Muscle layer of colon (tissue), 2 donors: ENCODE data around the gene CLRN3.

Experiments
- H3K27ac ChIP-seq: one replicate; pipeline ENCODE4 v1.7.0; 2013; ENCODE audit warnings: low read depth, mild to moderate bottlenecking, low read length, moderate library complexity
- H3K27me3 ChIP-seq, 2 donors: one replicate each; pipeline ENCODE4 v1.7.0; 2013; ENCODE audit warnings: low read length in 2 of 2, mild to moderate bottlenecking in 2 of 2; ENCODE audit not compliant: insufficient read depth in 2 of 2, control insufficient read depth in 1 of 2
- H3K36me3 ChIP-seq: one replicate; pipeline ENCODE4 v1.7.0; 2013; ENCODE audit warnings: mild to moderate bottlenecking, low read length; ENCODE audit not compliant: insufficient read depth
- H3K4me1 ChIP-seq: one replicate; pipeline ENCODE4 v1.7.0; 2013; ENCODE audit warnings: mild to moderate bottlenecking, low read length; ENCODE audit not compliant: insufficient read depth
- H3K4me3 ChIP-seq, 2 donors: one replicate each; pipeline ENCODE4 v1.7.0; 2013; ENCODE audit warnings: low read length in 2 of 2, low read depth in 1 of 2, mild to moderate bottlenecking in 1 of 2, moderate library complexity in 1 of 2
- H3K9ac ChIP-seq: one replicate; pipeline ENCODE4 v1.7.0; 2013; ENCODE audit warnings: low read length
- H3K9me3 ChIP-seq: one replicate; pipeline ENCODE4 v1.7.0; 2013; ENCODE audit warnings: mild to moderate bottlenecking, low read length
- donor health status: abdominal sarcoma.
- donor health status: Adenocarcinoma of cecum.

Gene CLRN3

DNA sequence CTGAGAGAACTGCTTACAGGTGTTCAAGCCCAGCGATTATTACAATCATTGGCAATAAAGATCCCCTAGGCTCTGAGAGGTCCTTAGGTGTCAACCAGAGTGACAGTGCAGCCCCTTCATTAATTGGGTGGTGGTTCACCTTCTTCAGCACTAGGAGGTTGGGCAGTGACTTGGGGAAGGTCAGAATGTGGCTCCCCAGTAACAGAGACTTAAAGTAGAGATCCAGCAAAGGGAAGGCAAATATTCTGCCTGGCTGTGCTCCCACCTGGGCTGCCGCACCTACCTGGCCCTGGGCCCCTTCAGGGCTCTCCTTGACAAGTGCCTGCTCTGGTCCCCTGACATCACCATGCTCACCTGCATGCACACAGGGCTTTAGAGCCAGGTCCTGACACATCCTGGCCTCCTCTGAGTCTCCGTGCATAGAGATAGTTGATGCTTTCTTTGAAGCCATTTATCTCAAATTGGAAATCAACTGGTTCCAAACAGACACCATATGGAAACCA lies 1.9 kb downstream of the CLRN3 start:
- Histone ChIP-seq H3K9me3 (no peaks in the 10 kb centered on the region), H3K36me3 (no peaks in the 10 kb centered on the region), H3K4me3 (no peak overlapping the region), H3K27me3 (no peaks in the 10 kb centered on the region), H3K4me1 (no peaks in the 10 kb centered on the region), H3K9ac (no peak overlapping the region), H3K27ac (no peak overlapping the region)

DNA sequence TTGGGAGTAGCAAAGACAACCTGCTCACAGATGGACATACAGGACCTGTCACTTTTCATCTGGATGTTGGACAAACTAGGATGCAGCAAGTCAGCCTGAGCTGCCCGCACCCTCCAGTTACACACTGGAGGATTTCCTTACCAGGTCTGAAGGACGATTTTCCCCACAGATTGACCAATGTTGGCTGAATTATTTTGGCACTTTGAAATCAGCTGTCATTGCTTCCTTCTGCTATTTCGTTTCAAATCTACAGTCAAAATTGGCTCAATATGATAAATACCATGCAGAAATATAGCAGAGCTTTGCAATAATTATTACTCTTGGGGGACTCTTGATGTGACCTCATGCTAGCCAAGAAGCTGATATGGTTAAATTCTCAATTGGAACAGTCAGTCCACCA lies 2.5 kb downstream of the CLRN3 start:
- Histone ChIP-seq H3K36me3 (no peaks in the 10 kb centered on the region), H3K4me3 (no peak overlapping the region), H3K27me3 (no peaks in the 10 kb centered on the region), H3K27ac (no peak overlapping the region), H3K9me3 (no peaks in the 10 kb centered on the region), H3K9ac (no peak overlapping the region), H3K4me1 (no peaks in the 10 kb centered on the region)

DNA sequence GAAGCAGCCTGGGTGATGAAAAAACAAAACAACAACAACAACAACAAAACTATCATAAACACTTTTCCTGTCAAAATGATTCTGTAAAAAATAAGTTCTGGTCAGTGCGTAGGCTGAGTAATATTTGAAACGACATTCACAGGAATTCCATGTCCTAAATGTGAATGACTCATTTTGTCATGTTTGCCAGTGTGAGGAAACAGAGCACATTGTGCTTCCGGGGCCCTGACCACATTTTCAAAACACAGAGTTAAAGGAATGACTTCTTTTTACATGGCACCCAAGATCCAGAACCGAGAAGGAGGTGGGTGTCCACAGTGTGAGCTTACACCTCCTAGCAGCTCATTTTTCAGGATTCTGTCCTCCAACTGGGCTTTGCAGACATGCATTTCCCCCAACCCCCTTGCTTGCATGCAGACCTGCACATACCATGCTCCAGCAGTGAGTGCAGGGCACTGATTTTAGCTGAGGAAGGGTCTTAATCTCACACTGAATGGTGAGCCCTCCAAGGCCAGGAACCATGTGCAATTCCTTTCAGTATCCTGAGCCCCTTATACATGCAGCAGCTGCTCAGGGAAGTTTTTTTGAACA lies 3.0 kb downstream of the CLRN3 start:
- H3K36me3 ChIP-seq: no peaks in the 10 kb centered on the region
- no peak overlapping the region for H3K9ac ChIP-seq
- H3K4me3 ChIP-seq: no peak overlapping the region
- no peaks in the 10 kb centered on the region for H3K9me3 ChIP-seq
- H3K27me3 ChIP-seq: no peaks in the 10 kb centered on the region
- no peaks in the 10 kb centered on the region for H3K4me1 ChIP-seq
- no peak overlapping the region for H3K27ac ChIP-seq

DNA sequence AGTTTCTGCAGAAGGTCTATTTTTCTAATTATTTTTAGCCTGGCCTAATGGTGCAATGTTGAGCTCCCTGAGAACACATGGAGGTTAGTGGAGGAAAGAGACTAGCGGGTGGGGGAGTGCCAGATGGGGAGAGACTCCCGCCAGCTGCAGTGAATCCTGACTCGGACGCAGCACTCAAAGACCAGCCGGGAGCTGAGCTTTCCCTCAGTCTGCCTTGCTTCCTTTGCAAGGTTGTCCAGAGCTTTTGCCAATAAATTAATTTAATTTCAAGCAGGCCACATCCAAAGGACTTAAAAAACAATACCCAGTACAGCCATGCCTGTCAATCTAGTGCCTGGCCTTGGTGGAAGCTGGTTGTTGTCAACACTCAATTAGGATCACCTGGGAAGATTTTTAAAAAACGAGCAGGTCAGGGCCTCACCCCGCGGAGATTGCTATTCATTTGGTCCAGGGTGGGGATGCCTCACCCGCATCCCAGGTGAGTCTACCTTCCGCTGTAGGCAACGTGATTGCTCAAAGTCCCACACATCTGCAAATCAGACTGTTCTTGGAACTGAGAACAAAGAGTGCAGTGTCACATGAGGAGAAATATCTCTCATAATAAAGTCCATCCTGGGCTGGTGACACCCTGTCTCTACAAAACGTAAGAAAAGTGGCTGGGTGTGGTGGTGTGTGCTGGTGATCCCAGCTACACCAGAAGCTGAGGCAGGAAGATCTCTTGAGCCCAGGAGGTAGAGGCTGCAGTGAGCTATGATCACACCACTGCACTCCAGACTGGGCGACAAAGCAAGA lies 4.0 kb downstream of the CLRN3 start:
- Histone ChIP-seq H3K4me3 (no peak overlapping the region), H3K27ac (no peak overlapping the region), H3K27me3 (no peaks in the 10 kb centered on the region), H3K9ac (no peak overlapping the region), H3K36me3 (no peaks in the 10 kb centered on the region), H3K4me1 (no peaks in the 10 kb centered on the region), H3K9me3 (no peaks in the 10 kb centered on the region)

DNA sequence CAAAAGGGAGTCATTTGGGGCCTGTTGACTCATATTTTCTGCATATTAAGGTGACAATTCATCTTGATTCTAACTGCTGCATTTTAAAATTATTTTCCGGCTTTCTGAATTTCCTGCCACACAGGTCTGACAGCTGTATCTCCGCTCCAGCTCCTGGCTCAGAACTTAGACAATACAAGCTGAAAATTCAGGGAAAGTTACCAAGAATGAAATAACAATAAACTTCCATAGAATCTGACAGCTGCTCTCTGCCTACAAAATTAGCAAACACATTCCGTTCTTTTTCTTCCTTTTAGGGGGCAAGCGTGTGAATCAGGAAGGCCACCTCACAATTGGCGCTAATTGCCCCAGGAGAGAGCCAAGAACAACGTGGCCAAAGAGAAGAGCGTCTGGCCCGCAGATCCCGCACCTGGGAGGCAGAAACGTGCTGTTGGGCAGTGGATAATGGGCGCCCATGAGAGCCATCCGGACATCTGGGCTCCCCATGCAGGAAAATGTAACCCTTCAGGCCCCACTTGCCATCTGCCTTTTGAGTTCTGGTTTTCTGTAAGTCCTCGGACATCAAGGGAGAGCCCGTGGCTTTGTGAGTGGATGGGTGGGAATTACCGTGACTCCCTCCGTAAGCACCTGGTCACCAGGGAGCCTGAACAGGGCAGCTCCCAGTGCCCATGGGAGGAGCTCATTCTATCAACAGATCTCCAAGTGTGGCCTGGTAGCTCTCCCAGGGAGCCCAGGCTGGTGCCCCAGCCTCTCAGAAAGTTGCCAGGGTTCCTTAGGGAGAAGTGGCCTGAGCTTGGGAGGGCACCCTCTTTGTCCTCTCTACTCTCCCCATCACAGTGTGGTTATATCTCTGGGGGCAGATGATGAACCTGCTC lies 5.0 kb downstream of the CLRN3 start:
- Histone ChIP-seq H3K27ac (no peak overlapping the region), H3K4me1 (no peaks in the 10 kb centered on the region), H3K9me3 (no peaks in the 10 kb centered on the region), H3K4me3 (no peak overlapping the region), H3K36me3 (no peaks in the 10 kb centered on the region), H3K9ac (no peak overlapping the region), H3K27me3 (no peaks in the 10 kb centered on the region)

DNA sequence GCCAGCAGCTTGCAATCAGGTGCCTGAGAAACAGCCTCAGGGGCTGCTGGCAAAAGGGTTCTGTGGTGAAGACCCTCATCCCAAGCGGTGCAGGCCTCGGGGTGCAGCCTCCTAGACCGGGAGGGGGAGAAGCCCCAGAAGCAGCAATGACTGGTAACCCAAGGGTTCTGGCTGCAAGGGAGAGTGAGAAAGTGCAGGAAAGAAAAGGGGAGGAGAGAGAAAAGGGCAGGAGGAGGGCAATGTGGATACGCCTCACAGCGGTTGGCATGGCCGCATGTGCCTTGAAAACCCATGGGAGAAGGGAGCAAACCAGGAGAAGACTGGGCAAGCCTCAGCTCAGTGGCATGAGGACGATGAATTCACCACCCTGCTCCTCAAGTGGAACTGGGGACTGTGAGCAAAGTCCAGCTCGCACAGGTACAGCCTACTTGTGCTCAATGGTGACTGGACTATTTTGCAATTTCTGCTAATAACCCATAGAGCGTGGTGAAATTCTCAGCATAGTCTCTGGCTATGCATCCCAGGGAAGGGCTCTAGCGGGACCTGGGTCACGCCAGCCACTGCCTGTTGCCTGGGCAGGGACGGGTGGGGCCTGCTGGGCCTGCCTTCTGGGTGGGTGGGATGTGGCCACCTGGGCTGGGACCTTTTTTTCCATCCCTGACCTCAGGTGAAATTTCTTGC lies 6.2 kb downstream of the CLRN3 start:
- H3K4me1 ChIP-seq: no peaks in the 10 kb centered on the region
- no peak overlapping the region for H3K9ac ChIP-seq
- H3K27me3 ChIP-seq: no peaks in the 10 kb centered on the region
- no peak overlapping the region for H3K27ac ChIP-seq
- no peaks in the 10 kb centered on the region for H3K36me3 ChIP-seq
- no peak overlapping the region for H3K4me3 ChIP-seq
- H3K9me3 ChIP-seq: no peaks in the 10 kb centered on the region

DNA sequence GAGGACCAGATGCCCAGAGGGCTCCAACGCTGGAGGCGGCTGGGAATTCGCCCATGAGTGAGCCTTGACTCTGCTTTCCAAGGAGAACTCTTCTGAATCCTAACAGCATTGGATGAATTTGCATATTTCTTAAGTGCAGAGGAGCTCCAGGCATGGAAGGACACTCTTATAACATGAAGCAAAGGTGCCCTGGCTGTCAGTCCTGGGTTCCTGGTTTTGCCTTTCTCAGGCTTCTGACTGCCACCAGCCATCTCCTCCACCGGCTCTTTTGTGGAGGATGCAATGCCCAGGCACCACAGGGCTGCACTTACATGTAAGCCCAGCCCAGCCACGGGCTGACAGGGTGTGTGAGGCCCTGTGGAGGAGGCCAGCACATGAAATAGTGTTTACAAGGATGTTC lies 8.2 kb downstream of the CLRN3 start:
- no peaks in the 10 kb centered on the region for H3K36me3 ChIP-seq
- no peak overlapping the region for H3K4me3 ChIP-seq
- H3K9me3 ChIP-seq: no peaks in the 10 kb centered on the region
- no peaks in the 10 kb centered on the region for H3K4me1 ChIP-seq
- no peak overlapping the region for H3K27ac ChIP-seq
- H3K9ac ChIP-seq: no peak overlapping the region
- H3K27me3 ChIP-seq: no peaks in the 10 kb centered on the region

DNA sequence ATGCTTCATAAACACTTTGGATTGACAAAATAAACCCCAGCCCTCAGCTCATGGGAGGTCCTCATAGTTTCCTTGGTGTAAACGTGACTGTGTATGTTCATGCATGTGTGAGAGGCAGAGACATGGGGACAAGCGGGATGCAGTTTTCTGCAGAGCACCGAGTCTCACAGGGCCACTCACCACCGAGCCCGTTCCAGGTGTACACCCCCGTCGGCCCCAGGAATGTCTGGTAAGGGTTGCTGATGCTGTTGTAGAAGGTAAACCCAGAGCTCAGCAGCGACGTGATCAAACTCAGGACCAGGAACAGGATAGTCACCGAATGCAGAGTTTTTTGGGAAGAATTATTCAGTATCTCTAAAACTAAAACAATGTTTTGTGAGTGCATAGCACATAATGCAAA lies 9.2 kb downstream of the CLRN3 start:
- H3K9me3 ChIP-seq: no peaks in the 10 kb centered on the region
- no peak overlapping the region for H3K27ac ChIP-seq
- no peaks in the 10 kb centered on the region for H3K36me3 ChIP-seq
- no peak overlapping the region for H3K9ac ChIP-seq
- no peak overlapping the region for H3K4me3 ChIP-seq
- H3K4me1 ChIP-seq: no peaks in the 10 kb centered on the region
- no peaks in the 10 kb centered on the region for H3K27me3 ChIP-seq

DNA sequence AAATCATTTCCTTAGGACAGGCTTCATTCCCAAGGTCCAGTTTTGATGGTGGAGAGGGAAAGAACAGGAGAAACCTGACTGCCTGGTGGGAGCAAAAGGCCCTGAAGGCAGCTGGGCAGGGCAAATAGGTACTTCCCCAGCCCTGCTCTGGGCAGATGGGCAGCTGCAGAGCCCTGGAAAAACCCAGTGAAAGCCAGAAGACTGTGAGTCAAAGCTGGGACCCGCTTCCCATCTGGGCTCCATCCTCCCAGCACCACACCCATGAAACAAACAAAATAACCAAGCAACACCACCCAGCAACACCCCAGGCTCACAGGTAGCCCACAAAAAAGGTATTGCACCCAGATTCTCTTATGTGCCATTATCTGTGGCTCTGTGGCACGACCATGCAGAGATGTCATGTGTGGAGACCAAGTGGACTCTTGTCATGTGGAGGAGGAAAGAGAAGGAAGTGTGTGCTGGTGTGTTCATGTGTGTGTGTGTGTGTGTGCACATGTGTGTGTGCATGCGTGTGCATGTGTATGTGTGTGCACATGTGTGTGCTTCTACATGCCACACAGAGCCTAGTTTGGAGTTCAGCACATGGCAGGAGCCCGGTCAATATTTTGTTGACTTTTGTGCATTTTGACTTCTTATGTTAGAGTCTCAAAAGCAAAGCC lies 9.8 kb downstream of the CLRN3 start:
- no peak overlapping the region for H3K27ac ChIP-seq

DNA sequence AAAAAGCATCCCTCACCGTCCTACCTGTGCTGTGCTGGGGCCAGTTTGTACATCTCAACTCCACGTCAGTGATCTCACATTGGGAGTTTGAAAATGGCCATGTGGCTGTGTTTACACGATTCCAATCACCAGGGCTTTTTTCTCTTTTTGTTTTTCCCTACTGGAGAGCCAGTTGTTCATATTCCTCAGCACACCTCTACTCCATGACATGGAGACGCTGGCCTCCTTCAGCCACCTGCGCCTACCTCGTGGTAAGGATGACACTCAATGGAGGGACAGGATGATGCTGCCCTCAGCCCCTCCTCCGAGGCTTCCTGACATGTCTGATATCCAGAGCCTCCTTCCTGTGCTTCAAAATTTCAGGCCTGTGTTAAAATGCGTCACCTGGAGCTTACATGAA lies 10.3 kb downstream of the CLRN3 start:
- Histone ChIP-seq H3K9me3 (no peaks in the 10 kb centered on the region), H3K4me3 (no peak overlapping the region), H3K4me1 (no peaks in the 10 kb centered on the region), H3K27me3 (no peaks in the 10 kb centered on the region), H3K36me3 (no peaks in the 10 kb centered on the region), H3K9ac (no peak overlapping the region), H3K27ac (no peak overlapping the region)

More for the DNA sequence above, 9.8 kb downstream of the CLRN3 start:
- Histone ChIP-seq H3K4me1 (no peaks in the 10 kb centered on the region), H3K36me3 (no peaks in the 10 kb centered on the region), H3K9me3 (no peaks in the 10 kb centered on the region), H3K9ac (no peak overlapping the region), H3K27me3 (no peaks in the 10 kb centered on the region), H3K4me3 (no peak overlapping the region)
